ENCODE results near the gene FRK. TPM values are rescaled to one million over a fixed set of nuclear protein-coding genes. Genes with fewer than 3 reads are reported as not detected.
A peak's percentile ranks its signal among the peaks of the same experiment; 100 is the strongest.

FRK gene
- total and polyA plus RNA-seq, 8 donors, result 0.72 to 11.6 (median 4.5) TPM

DNA sequence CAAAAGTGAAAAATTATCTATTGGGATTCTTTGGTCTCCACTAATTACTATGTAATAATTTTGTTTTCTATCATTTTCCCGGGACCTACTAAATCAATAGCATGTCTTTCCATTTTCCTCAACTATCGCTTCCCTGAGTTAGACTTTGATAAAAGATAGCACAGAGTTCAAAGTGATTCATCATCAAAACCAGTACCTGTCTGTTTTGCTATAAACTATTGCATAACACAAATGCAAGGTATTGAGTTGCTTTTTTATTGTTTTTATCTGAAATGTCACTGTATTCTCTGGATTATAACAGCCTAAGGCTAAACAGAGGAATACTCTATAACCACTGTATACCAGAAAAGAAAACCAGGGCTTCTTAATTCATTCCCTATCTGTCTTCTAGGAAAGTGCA, 19.7 kb downstream of the FRK start:
- Histone ChIP-seq H3K36me3 (no peaks in the 10 kb centered on the region), H3K9me3 (no peaks in the 10 kb centered on the region), H3K4me3 (no peak overlapping the region), H3K27ac (no peak overlapping the region), H3K27me3 (no peaks in the 10 kb centered on the region), H3K4me1 (peaks cover 0 to 9% (median 4%) of the 10 kb centered on the region in 3 donors)
- no peak for DNase-seq
- no peak for ATAC-seq
- TF ChIP-seq CTCF (IDR thresholded peaks at IDR 0.05), result no peak
- intact Hi-C loops (cut with DNase I), result no loop called here
- WGBS, 2 donors, result 79% methylated on average over 2 of the region's 2 CpGs
- no peak for FAIRE-seq

DNA sequence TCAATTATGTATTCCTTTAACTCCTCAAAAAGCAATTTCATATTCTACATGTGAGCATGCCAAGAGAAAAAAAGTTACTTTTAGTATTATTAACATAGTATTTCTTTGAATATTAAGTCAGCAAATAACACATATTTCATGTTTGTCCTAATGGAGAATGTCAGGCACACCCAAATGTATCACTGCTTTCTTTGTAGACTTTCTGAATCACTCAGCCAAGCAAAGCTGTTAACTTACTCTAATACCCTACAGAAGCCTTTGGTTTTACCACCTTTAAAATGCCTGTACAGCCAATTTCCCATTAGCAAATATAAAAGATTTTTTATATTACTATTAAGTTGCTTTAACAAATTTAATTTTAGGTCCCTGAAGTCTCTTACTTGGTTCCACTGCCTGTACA, 23.8 kb downstream of the FRK start:
- Histone ChIP-seq H3K27me3 (no peaks in the 10 kb centered on the region), H3K4me3 (no peak overlapping the region), H3K36me3 (no peaks in the 10 kb centered on the region), H3K4me1 (peaks cover 0 to 31% (median 14%) of the 10 kb centered on the region in 3 donors), H3K27ac (no peak overlapping the region), H3K9me3 (no peaks in the 10 kb centered on the region)
- intact Hi-C loops (cut with DNase I), result no loop called here
- FAIRE-seq (no peak), DNase-seq (no peak), ATAC-seq (peak in 2 of 4 donors; percentile 43 to 48)
- TF ChIP-seq CTCF (IDR thresholded peaks at IDR 0.05), result no peak

GRCh38 chr6:116036075-116036773, 24.5 kb downstream of the FRK start:
- no peaks in the 10 kb centered on the region for H3K36me3 ChIP-seq
- no peak overlapping the region for H3K4me3 ChIP-seq
- FAIRE-seq (no peak), DNase-seq (no peak), ATAC-seq (peak in 1 of 4 donors; percentile 42)
- no peaks in the 10 kb centered on the region for H3K27me3 ChIP-seq
- peaks cover 0 to 31% (median 14%) of the 10 kb centered on the region in 3 donors for H3K4me1 ChIP-seq
- TF ChIP-seq CTCF (IDR thresholded peaks at IDR 0.05), result no peak
- 9 to 17% methylated on average over 2 of the region's 2 CpGs for WGBS, 2 donors
- H3K9me3 ChIP-seq, result no peaks in the 10 kb centered on the region
- peak overlapping the region in 2 of 4 donors; percentile 9 to 42 for H3K27ac ChIP-seq
- intact Hi-C loops (cut with DNase I), result no loop called here

DNA sequence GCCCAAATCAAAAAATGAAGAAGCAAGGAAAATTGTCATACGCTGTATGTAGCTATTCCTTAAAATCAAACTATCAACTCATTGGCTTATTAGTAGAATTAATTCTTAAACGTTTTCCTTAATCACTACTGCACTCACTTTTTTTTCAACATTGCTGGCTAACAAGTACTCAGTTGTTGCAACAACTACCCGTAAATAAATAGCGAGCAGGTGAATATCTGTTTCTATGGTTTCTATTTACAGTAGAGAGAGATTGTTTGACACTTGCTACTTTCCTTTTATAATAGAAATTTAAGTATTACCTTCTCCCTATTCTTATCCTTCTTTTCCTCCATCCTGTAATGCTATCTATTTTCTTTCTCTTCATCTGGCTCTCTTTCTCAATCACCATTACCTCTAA, 25.1 kb downstream of the FRK start:
- Histone ChIP-seq H3K4me1 (peaks cover 0 to 31% (median 14%) of the 10 kb centered on the region in 3 donors), H3K27ac (peak overlapping the region in 2 of 4 donors; percentile 9 to 42), H3K9me3 (no peaks in the 10 kb centered on the region), H3K4me3 (no peak overlapping the region), H3K36me3 (no peaks in the 10 kb centered on the region), H3K27me3 (no peaks in the 10 kb centered on the region)
- intact Hi-C loops (cut with DNase I), result no loop called here
- no peak for DNase-seq
- no peak for FAIRE-seq
- ATAC-seq, result peak in 3 of 4 donors; percentile 47 to 66 (median 56)
- no peak for TF ChIP-seq CTCF (IDR thresholded peaks at IDR 0.05)
- 32 to 34% methylated on average over 4 of the region's 4 CpGs for WGBS, 2 donors

DNA sequence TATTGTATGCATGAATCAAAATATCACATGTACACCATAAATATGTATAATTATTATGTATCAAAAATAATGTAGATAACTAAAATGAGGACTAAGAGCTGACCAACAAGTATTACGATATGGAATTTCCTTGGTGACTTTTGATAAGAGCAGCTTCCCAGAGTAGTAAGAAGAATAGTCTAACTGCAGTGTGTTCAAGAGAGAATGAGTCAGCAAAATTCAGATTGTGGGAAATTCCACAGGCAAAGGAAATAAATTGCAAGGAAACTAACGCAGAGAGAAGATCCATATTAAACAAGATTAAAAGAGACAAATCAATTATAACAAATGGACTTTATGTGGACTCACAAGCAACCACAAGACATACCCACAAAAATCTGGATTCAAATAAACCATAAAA, 26.4 kb downstream of the FRK start:
- no peaks in the 10 kb centered on the region for H3K36me3 ChIP-seq
- ATAC-seq, result peak; percentile 72 to 84 (median 77)
- peaks cover 0 to 31% (median 14%) of the 10 kb centered on the region in 3 donors for H3K4me1 ChIP-seq
- no peaks in the 10 kb centered on the region for H3K27me3 ChIP-seq
- H3K9me3 ChIP-seq, result no peaks in the 10 kb centered on the region
- TF ChIP-seq CTCF (IDR thresholded peaks at IDR 0.05), result no peak
- FAIRE-seq, result peak; percentile 68
- H3K27ac ChIP-seq, result no peak overlapping the region
- no peak for DNase-seq
- WGBS, 2 donors, result 7 to 9% methylated on average over 2 of the region's 2 CpGs
- H3K4me3 ChIP-seq, result no peak overlapping the region
- intact Hi-C loops (cut with DNase I), result no loop called here

Measured in pancreas (tissue), 10 donors.